Articular chondrocyte of knee joint (primary cell): ENCODE results near the gene ADCY9. TPM values are rescaled to one million over a fixed set of nuclear protein-coding genes. Genes with fewer than 3 reads are reported as not detected.

ENCODE experiments used
- small RNA-seq: library from RNA; depleted of rRNA; stranded (forward); fragments of <200 nt; gene quantifications from one replicate; pipeline ENCODE3, GENCODE V24; 2012
- total RNA-seq: library from RNA; depleted of rRNA; stranded (reverse); fragments of >200 nt; gene quantifications from 2 replicates; pipeline ENCODE4 v1.2.3, GENCODE V29; 2012

ADCY9 gene
- 35.5 and 37.0 TPM in 2 replicates for total RNA-seq

GRCh38 chr16:4116325-4117249 is at the start of gene ADCY9:
Gene ADCY9, minus strand, starts transcription at chr16:4116442. Its CDS starts 1,000 bp downstream, at chr16:4115442.

Small RNA genes within 50 kb of the gene (small RNA-seq; reads per million reads assigned to genes)
- gene AC009171.1, result not detected

Other genes starting within 250 kb of the ADCY9 start
- gene CREBBP, start 235.7 kb downstream of the ADCY9 start, total RNA-seq, result 32.2 and 46.0 TPM in 2 replicates
- 0.32 and 0.39 TPM in 2 replicates for gene SRL, start 125.6 kb upstream of the ADCY9 start, total RNA-seq
- gene TFAP4, start 156.6 kb upstream of the ADCY9 start, total RNA-seq, result 5.1 and 7.7 TPM in 2 replicates
- gene GLIS2, start 199.6 kb upstream of the ADCY9 start, total RNA-seq, result 3.4 and 4.2 TPM in 2 replicates
- gene PAM16, start 234.9 kb upstream of the ADCY9 start, total RNA-seq, result 15.9 and 16.8 TPM in 2 replicates